HepG2 (cell line): ENCODE results near the gene TTC8.

Experiments
- KMT2A ChIP-seq: sonication (generic); formaldehyde crosslinking; IDR thresholded peaks from 2 replicates; pipeline ENCODE4 v1.4.0; 2020; ENCODE audit warnings: missing genetic modification reagents
- ZNF777 ChIP-seq: sonication (generic); formaldehyde crosslinking; IDR thresholded peaks from 2 replicates; pipeline ENCODE4 v1.4.0; 2020; ENCODE audit warnings: missing genetic modification reagents

DNA sequence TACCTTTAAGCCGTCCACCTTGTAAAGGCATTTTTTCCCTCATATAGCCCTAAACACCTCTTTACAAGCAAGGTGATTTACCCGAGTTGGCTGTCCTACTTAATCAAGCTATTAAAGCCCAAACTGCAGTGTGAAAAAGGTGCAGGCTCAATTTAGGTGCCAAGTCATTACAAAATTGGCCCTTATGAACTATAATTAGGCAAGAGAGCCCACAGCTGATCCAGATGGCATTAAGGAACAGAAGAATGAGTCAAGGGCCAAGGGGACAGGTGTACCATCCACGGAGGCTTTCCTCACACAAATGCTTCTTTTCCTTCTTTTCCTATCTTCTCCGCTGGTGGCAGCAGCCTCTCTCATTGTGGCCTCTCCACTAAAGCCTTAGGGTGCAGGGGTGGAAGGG is 90.5 kb downstream of the TTC8 start:
- TF ChIP-seq KMT2A (CRISPR knock-in tag) (no peak), ZNF777 (CRISPR knock-in tag) (no peak)
